ENCODE data around the gene BRIP1. TPM values are rescaled to one million over a fixed set of nuclear protein-coding genes. Genes with fewer than 3 reads are reported as not detected.

Gene BRIP1
- total RNA-seq, 3 donors from 2014 or later (not counting 1 experiment from before 2014, with no cell fraction given): 2.7 to 3.7 (median 2.9) TPM

GRCh38 chr17:61803216-61803615 lies 60.1 kb downstream of the BRIP1 start:
- H3K27me3 ChIP-seq (ENCODE audit: control insufficient read depth, insufficient read depth, low read length): no peaks in the 10 kb centered on the region
- 99% methylated on average over 4 of the region's 6 CpGs for WGBS (ENCODE audit: insufficient coverage)
- Mint-ChIP-seq H3K4me3 (no peak overlapping the region), H3K4me1 (peaks cover 0 to 5% of the 10 kb centered on the region in 2 donors), H3K27ac (no peak overlapping the region), H3K27me3 (ENCODE audit: low read depth in 2 of 2) (no peaks in the 10 kb centered on the region), H3K36me3 (no peaks in the 10 kb centered on the region), H3K9me3 (no peaks in the 10 kb centered on the region)
- H3K36me3 ChIP-seq (ENCODE audit: control insufficient read depth, insufficient read depth, low read length): no peaks in the 10 kb centered on the region
- no peak overlapping the region for H3K4me3 ChIP-seq (ENCODE audit: low read length)
- DNase-seq (no peak), ATAC-seq (no peak)
- H3K27ac ChIP-seq (ENCODE audit: low read length): no peak overlapping the region
- H3K9me3 ChIP-seq (ENCODE audit: control insufficient read depth, insufficient read depth, low read length): no peaks in the 10 kb centered on the region
- no peaks in the 10 kb centered on the region for H3K4me1 ChIP-seq (ENCODE audit: control insufficient read depth, insufficient read depth, low read length)
- TF ChIP-seq, protein P1, sequence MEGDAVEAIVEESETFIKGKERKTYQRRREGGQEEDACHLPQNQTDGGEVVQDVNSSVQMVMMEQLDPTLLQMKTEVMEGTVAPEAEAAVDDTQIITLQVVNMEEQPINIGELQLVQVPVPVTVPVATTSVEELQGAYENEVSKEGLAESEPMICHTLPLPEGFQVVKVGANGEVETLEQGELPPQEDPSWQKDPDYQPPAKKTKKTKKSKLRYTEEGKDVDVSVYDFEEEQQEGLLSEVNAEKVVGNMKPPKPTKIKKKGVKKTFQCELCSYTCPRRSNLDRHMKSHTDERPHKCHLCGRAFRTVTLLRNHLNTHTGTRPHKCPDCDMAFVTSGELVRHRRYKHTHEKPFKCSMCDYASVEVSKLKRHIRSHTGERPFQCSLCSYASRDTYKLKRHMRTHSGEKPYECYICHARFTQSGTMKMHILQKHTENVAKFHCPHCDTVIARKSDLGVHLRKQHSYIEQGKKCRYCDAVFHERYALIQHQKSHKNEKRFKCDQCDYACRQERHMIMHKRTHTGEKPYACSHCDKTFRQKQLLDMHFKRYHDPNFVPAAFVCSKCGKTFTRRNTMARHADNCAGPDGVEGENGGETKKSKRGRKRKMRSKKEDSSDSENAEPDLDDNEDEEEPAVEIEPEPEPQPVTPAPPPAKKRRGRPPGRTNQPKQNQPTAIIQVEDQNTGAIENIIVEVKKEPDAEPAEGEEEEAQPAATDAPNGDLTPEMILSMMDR (IDR thresholded peaks at IDR 0.05): no peak
- intact Hi-C loops (cut with micrococcal nuclease): no loop called here

DNA sequence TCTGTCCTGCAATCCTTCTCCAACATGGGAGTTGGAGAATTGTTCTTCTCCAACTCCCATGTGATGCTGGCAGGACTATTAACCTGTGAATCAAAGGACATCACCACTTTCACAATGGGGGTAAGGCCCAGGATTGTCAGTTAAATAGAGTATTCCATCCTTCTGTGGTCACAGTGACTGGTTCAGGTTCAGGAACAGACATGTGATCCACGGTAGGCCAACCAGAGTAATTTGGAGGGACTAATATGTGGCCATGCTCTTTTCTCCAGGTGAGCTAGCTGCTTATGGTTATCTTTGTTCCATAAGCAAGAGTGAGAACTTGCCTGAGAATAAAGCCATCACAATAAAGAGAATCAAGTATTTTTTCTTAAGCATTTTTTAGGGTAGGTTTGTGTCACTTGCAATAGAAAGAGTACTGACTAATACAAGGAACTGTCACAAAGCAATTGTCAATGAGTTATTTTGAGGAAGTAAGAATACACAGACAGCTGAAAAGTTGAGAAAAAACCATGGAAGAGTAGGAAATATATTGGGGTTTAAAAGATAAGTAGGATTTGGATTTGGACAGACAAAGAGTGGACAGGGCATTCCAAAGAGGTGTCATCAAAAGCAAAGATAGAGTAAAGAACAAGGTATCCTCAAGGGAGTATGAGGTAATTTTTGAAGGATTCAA lies 63.4 kb downstream of the BRIP1 start:
- Histone ChIP-seq H3K27ac (ENCODE audit: low read length) (no peak overlapping the region), H3K4me1 (ENCODE audit: control insufficient read depth, insufficient read depth, low read length) (no peaks in the 10 kb centered on the region), H3K36me3 (ENCODE audit: control insufficient read depth, insufficient read depth, low read length) (no peaks in the 10 kb centered on the region), H3K4me3 (ENCODE audit: low read length) (no peak overlapping the region), H3K27me3 (ENCODE audit: control insufficient read depth, insufficient read depth, low read length) (no peaks in the 10 kb centered on the region), H3K9me3 (ENCODE audit: control insufficient read depth, insufficient read depth, low read length) (no peaks in the 10 kb centered on the region)
- TF ChIP-seq, protein P1 (IDR thresholded peaks at IDR 0.05): no peak
- no peak for ATAC-seq
- 94% methylated on average over 1 of the region's 1 CpG for WGBS (ENCODE audit: insufficient coverage)
- H3K9me3 Mint-ChIP-seq: no peaks in the 10 kb centered on the region
- H3K27me3 Mint-ChIP-seq (ENCODE audit: low read depth in 2 of 2): no peaks in the 10 kb centered on the region
- no peaks in the 10 kb centered on the region for H3K36me3 Mint-ChIP-seq
- no peak overlapping the region for H3K27ac Mint-ChIP-seq
- H3K4me1 Mint-ChIP-seq: no peaks in the 10 kb centered on the region
- intact Hi-C loops (cut with micrococcal nuclease): no loop called here
- no peak overlapping the region for H3K4me3 Mint-ChIP-seq
- no peak for DNase-seq

DNA sequence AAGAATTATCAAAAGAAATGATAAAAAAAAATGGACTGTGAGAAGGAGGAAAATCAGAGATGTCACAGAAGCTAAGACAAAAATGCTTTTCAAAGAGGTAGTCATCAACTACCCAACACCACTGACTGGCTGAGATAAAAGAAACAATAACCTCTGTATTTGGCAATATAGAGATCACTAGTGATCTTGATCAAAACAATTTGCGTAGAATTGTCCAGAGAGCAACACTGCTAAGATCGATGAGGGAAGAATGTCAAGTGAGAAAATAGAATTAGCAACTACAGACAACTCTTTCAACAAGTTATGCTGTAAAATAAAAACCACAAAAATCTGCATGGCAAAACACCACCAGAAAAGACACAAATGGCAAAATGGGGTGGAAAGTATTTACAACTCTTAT lies 66.0 kb downstream of the BRIP1 start:
- TF ChIP-seq, protein P1 (IDR thresholded peaks at IDR 0.05): no peak
- WGBS (ENCODE audit: insufficient coverage): no CpG with 5 or more reads among the region's 2 CpGs

DNA sequence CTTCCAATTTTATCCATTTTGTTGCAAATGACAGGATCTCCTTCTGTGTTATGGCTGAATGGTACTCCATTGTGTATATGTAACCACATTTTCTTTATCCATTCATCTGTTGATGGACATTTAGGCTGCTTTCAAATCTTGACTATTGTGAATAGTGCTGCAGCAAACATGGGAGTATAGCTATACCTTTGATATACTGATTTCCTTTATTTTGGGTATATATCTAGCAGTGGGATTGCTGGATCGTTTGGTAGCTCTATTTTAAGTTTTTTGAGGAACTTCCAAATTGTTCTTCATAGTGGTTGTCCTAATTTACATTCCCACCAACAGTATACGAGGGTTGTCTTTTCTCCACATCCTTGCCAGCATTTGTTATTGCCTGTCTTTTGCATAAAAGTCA lies 67.8 kb downstream of the BRIP1 start:
- WGBS (ENCODE audit: insufficient coverage): no CpG with 5 or more reads among the region's 2 CpGs

More for the DNA sequence above, 66.0 kb downstream of the BRIP1 start:
- Mint-ChIP-seq H3K4me3 (no peak overlapping the region), H3K27me3 (ENCODE audit: low read depth in 2 of 2) (no peaks in the 10 kb centered on the region), H3K36me3 (no peaks in the 10 kb centered on the region), H3K4me1 (no peaks in the 10 kb centered on the region), H3K27ac (no peak overlapping the region), H3K9me3 (no peaks in the 10 kb centered on the region)
- Histone ChIP-seq H3K4me1 (ENCODE audit: control insufficient read depth, insufficient read depth, low read length) (no peaks in the 10 kb centered on the region), H3K9me3 (ENCODE audit: control insufficient read depth, insufficient read depth, low read length) (no peaks in the 10 kb centered on the region), H3K4me3 (ENCODE audit: low read length) (no peak overlapping the region), H3K36me3 (ENCODE audit: control insufficient read depth, insufficient read depth, low read length) (no peaks in the 10 kb centered on the region), H3K27ac (ENCODE audit: low read length) (no peak overlapping the region), H3K27me3 (ENCODE audit: control insufficient read depth, insufficient read depth, low read length) (no peaks in the 10 kb centered on the region)
- DNase-seq: no peak
- intact Hi-C loops (cut with micrococcal nuclease): no loop called here
- no peak for ATAC-seq

More for the DNA sequence above, 67.8 kb downstream of the BRIP1 start:
- H3K27ac ChIP-seq (ENCODE audit: low read length): no peak overlapping the region
- Mint-ChIP-seq H3K36me3 (no peaks in the 10 kb centered on the region), H3K9me3 (no peaks in the 10 kb centered on the region), H3K27me3 (ENCODE audit: low read depth in 2 of 2) (no peaks in the 10 kb centered on the region), H3K27ac (no peak overlapping the region), H3K4me1 (no peaks in the 10 kb centered on the region), H3K4me3 (no peak overlapping the region)
- no peaks in the 10 kb centered on the region for H3K36me3 ChIP-seq (ENCODE audit: control insufficient read depth, insufficient read depth, low read length)
- no peak overlapping the region for H3K4me3 ChIP-seq (ENCODE audit: low read length)
- H3K9me3 ChIP-seq (ENCODE audit: control insufficient read depth, insufficient read depth, low read length): no peaks in the 10 kb centered on the region
- ATAC-seq (no peak), DNase-seq (no peak)
- TF ChIP-seq, protein P1 (IDR thresholded peaks at IDR 0.05): no peak
- no peaks in the 10 kb centered on the region for H3K4me1 ChIP-seq (ENCODE audit: control insufficient read depth, insufficient read depth, low read length)
- intact Hi-C loops (cut with micrococcal nuclease): no loop called here
- no peaks in the 10 kb centered on the region for H3K27me3 ChIP-seq (ENCODE audit: control insufficient read depth, insufficient read depth, low read length)
